Natural killer cell (primary cell): ENCODE results near the gene GAGE10. TPM values are rescaled to one million over a fixed set of nuclear protein-coding genes. Genes with fewer than 3 reads are reported as not detected.

Experiments
- ATAC-seq, 3 donors: fragments of 150-1000 bp in 2 of 3; fragments of 200-7000 bp in 1 of 3; cut with Tn5 transposase; 1 replicate in 1 of 3; 2 replicates in 2 of 3; pipeline ENCODE4 v1.10.0; 2021; ENCODE audit warnings: mild to moderate bottlenecking in 2 of 3, moderate library complexity in 2 of 3
- DNase-seq, 2 donors: peaks; one replicate each; pipeline versions ENCODE4 v3.0.0 to v3.0.0-alpha.2; 2013 to 2021; ENCODE audit warnings: mixed read lengths in 1 of 2
- H3K27ac ChIP-seq: one replicate; pipeline ENCODE4 v1.5.1; 2013; ENCODE audit warnings: mild to moderate bottlenecking, low read length
- H3K27me3 ChIP-seq: one replicate; pipeline ENCODE4 v1.6.1; 2013; ENCODE audit warnings: low read length; ENCODE audit not compliant: control insufficient read depth, insufficient read depth
- H3K36me3 ChIP-seq: one replicate; pipeline ENCODE4 v1.6.1; 2013; ENCODE audit warnings: low read length; ENCODE audit not compliant: control insufficient read depth, insufficient read depth
- H3K4me1 ChIP-seq: one replicate; pipeline ENCODE4 v1.6.1; 2013; ENCODE audit warnings: low read length; ENCODE audit not compliant: control insufficient read depth, insufficient read depth
- H3K4me3 ChIP-seq: one replicate; pipeline ENCODE4 v1.5.1; 2013; ENCODE audit warnings: low read length
- H3K9me3 ChIP-seq: one replicate; pipeline ENCODE4 v1.6.1; 2013; ENCODE audit warnings: low read length; ENCODE audit not compliant: control insufficient read depth, insufficient read depth
- H3K27ac Mint-ChIP-seq, 2 donors: one replicate each; pipeline ENCODE4 v1.8.0; 2022; ENCODE audit warnings: mild to moderate bottlenecking in 2 of 2, mixed read lengths in 2 of 2, moderate library complexity in 1 of 2
- H3K27me3 Mint-ChIP-seq, 2 donors: one replicate each; pipeline ENCODE4 v1.8.0; 2022; ENCODE audit warnings: low read depth in 2 of 2, mixed read lengths in 2 of 2
- H3K36me3 Mint-ChIP-seq: one replicate; pipeline ENCODE4 v1.8.0; 2022; ENCODE audit warnings: mixed read lengths
- H3K4me1 Mint-ChIP-seq, 2 donors: one replicate each; pipeline ENCODE4 v1.8.0; 2022; ENCODE audit warnings: mixed read lengths in 2 of 2
- H3K4me3 Mint-ChIP-seq: one replicate; pipeline ENCODE4 v1.8.0; 2022; ENCODE audit warnings: mild to moderate bottlenecking, moderate library complexity, mixed read lengths
- H3K9me3 Mint-ChIP-seq, 2 donors: one replicate each; pipeline ENCODE4 v1.8.0; 2022; ENCODE audit warnings: mixed read lengths in 2 of 2
- WGBS: methylation state at CpG from one replicate; pipeline ENCODE4 v1.1.7; 2013; ENCODE audit warnings: missing lambda C conversion rate; ENCODE audit not compliant: insufficient coverage; 5-methylcytosine and 5-hydroxymethylcytosine counted together
- intact Hi-C: fragments of 100-400 bp; cut with micrococcal nuclease; formaldehyde crosslinking; loops from one replicate; pipeline ENCODE4 v1.14.2; 2022
- total RNA-seq, 4 donors: library from RNA; stranded (reverse); fragments of 120-200 nt in 1 of 4; gene quantifications; one replicate each; pipeline versions ENCODE4 v1.2.3 to v1.2.4, GENCODE V29; 2013 to 2022
- TF ChIP-seq, protein P1 (sequence below): fragments of 200-600 bp; IDR thresholded peaks from one replicate; pipeline ENCODE4 v1.8.0; 2022; ENCODE audit warnings: antibody characterized with exemption

The GAGE10 gene
- total RNA-seq, 3 donors from 2014 or later (not counting 1 experiment from before 2014, with no cell fraction given): not detected

DNA sequence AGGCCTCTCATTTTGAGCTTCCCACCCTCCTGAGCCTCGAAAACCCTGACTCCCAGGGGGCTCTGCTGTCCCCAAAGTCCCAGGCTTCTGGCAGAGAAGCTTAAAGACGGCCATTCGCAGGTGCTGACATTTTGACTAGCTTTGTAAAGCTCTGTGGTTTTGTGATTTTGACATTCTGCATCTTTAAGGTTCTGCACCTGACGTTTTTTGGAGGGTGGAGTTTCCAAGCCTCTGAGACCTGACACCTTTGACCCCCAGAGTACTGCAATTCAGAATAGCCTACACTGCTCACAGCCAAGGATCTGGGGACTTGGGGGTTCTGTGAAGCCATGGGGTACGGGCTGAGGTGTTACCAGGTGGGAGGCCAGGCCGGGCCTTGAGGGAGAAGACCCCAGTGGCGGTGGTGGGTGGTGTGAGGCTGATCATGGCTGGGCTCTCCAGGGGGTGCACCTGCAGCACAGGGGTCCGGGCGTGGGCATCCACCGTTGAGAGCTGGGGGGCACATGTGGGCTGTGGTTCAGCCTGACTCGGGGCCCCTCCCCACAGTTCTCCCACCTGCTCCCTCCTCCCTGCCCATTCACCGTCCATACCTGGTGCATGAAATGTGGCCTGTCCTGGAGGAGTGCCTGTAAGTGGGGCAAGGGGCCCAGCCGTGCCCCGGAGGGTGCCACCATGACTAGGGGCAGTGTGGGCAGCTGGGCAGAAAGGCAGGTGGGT is 46.2 kb upstream of the GAGE10 start:
- H3K4me1 ChIP-seq: peaks cover 22% of the 10 kb centered on the region
- no peak for ATAC-seq
- intact Hi-C loops: no loop called here

DNA sequence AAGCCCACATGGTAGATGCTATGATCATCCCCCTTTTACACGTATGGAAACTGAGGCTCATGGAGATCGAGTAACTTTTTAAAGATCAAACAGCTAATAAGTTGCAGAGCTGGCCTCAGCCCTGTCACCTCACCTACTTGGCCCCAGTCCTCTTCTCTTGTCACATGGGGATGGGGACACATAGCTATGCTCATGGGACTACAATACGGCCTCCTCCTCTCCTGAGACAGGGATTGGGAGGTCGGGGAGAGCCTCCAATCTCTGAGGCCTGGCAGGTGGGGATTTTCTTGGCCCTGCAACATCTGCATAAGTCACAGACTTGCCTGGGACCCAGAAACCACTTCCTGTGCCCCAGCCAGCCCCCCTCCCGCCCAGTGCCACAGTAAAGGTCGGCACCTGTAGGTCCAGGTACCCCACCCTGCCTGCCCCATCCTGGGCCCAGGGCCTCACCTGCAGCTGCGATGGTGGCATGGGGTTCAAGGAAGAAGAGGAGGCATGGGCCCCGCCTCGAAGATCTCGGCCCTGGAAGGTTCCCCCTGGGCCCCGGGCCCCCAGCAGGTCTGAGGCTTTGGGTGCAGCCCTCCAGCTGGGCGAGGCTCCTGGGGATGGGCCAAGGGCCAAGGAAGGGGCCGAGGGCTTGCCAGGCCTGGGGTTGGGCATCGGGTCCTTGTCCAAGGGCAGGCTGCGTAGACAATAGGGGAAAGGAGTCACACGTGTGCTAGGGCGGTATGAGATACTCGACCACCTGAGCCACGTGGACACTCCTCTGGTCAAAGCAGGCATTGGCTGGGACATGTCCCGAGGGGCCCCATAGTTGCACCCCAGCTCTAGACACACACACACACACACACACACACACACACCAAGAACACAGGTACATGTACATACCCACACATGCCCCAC is 45.3 kb upstream of the GAGE10 start:
- no peak overlapping the region for H3K27ac Mint-ChIP-seq
- H3K4me3 ChIP-seq: no peak overlapping the region
- 75% methylated on average over 16 of the region's 20 CpGs for WGBS

More for the DNA sequence above, 46.2 kb upstream of the GAGE10 start:
- Mint-ChIP-seq H3K4me3 (no peak overlapping the region), H3K9me3 (no peaks in the 10 kb centered on the region), H3K27ac (no peak overlapping the region), H3K27me3 (no peaks in the 10 kb centered on the region), H3K4me1 (peaks cover 0 to 4% of the 10 kb centered on the region in 2 donors), H3K36me3 (no peaks in the 10 kb centered on the region)
- DNase-seq: no peak
- TF ChIP-seq, protein P1, sequence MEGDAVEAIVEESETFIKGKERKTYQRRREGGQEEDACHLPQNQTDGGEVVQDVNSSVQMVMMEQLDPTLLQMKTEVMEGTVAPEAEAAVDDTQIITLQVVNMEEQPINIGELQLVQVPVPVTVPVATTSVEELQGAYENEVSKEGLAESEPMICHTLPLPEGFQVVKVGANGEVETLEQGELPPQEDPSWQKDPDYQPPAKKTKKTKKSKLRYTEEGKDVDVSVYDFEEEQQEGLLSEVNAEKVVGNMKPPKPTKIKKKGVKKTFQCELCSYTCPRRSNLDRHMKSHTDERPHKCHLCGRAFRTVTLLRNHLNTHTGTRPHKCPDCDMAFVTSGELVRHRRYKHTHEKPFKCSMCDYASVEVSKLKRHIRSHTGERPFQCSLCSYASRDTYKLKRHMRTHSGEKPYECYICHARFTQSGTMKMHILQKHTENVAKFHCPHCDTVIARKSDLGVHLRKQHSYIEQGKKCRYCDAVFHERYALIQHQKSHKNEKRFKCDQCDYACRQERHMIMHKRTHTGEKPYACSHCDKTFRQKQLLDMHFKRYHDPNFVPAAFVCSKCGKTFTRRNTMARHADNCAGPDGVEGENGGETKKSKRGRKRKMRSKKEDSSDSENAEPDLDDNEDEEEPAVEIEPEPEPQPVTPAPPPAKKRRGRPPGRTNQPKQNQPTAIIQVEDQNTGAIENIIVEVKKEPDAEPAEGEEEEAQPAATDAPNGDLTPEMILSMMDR: no peak
- no peaks in the 10 kb centered on the region for H3K9me3 ChIP-seq
- 81% methylated on average over 13 of the region's 14 CpGs for WGBS
- H3K27ac ChIP-seq: no peak overlapping the region
- no peaks in the 10 kb centered on the region for H3K36me3 ChIP-seq
- H3K4me3 ChIP-seq: no peak overlapping the region
- H3K27me3 ChIP-seq: no peaks in the 10 kb centered on the region

DNA sequence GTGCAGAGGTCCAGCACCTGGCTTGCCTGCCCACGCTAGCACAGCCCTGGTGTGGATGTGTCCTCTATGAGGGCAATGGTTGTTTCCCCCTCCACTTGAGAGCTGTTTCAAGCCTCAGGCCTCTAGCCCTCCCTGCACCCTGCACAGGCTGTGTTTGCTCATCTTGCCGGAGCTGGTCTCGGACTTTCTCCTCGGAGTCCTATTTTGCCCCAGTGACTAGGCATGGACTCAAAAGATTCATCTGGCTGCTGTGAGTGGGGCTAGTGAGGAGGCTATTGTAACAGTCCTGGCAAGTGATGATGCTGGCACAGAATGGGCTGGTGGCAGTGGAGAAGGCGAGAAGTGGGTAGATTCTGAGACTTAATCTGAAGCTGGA is 44.7 kb upstream of the GAGE10 start:
- H3K4me1 Mint-ChIP-seq: no peaks in the 10 kb centered on the region
- Histone ChIP-seq H3K9me3 (no peaks in the 10 kb centered on the region), H3K27me3 (no peaks in the 10 kb centered on the region), H3K4me1 (peaks cover 21% of the 10 kb centered on the region), H3K4me3 (no peak overlapping the region), H3K36me3 (no peaks in the 10 kb centered on the region), H3K27ac (no peak overlapping the region)
- no peaks in the 10 kb centered on the region for H3K36me3 Mint-ChIP-seq
- H3K27me3 Mint-ChIP-seq: peaks cover 0 to 9% of the 10 kb centered on the region in 2 donors
- WGBS: 100% methylated on average over 4 of the region's 5 CpGs
- no peaks in the 10 kb centered on the region for H3K9me3 Mint-ChIP-seq
- H3K27ac Mint-ChIP-seq: no peak overlapping the region
- TF ChIP-seq, protein P1: no peak
- no peak overlapping the region for H3K4me3 Mint-ChIP-seq
- ATAC-seq (no peak), DNase-seq (no peak)
- intact Hi-C loops: no loop called here

More for the DNA sequence above, 45.3 kb upstream of the GAGE10 start:
- peaks cover 0 to 7% of the 10 kb centered on the region in 2 donors for H3K27me3 Mint-ChIP-seq
- Histone ChIP-seq H3K27ac (no peak overlapping the region), H3K27me3 (no peaks in the 10 kb centered on the region), H3K4me1 (peaks cover 22% of the 10 kb centered on the region), H3K36me3 (no peaks in the 10 kb centered on the region), H3K9me3 (no peaks in the 10 kb centered on the region)
- peak in 1 of 2 donors; percentile 48 for DNase-seq
- no peaks in the 10 kb centered on the region for H3K4me1 Mint-ChIP-seq
- intact Hi-C loops: no loop called here
- no peak overlapping the region for H3K4me3 Mint-ChIP-seq
- no peaks in the 10 kb centered on the region for H3K36me3 Mint-ChIP-seq
- no peak for ATAC-seq
- TF ChIP-seq, protein P1: no peak
- no peaks in the 10 kb centered on the region for H3K9me3 Mint-ChIP-seq
